SK-N-SH treated with all-trans-retinoic acid at 6 μM for 48 hours (cell line): ENCODE measurements around the gene SMARCD2.

Experiments
- ARNTL ChIP-seq: fragments of 450-650 bp; formaldehyde crosslinking; IDR thresholded peaks from 2 replicates; pipeline ENCODE4 v1.5.0; 2020; ENCODE audit warnings: low read depth, mild to moderate bottlenecking, moderate library complexity, borderline replicate concordance
- CSDC2 ChIP-seq: fragments of 250-450 bp; sonication (Bioruptor Pico); IDR thresholded peaks from 2 replicates; pipeline ENCODE4 v1.5.0; 2020; ENCODE audit warnings: mild to moderate bottlenecking, moderate library complexity
- GLIS3 ChIP-seq: fragments of 250-450 bp; sonication (Bioruptor Pico); IDR thresholded peaks from 2 replicates; pipeline ENCODE4 v1.5.0; 2020; ENCODE audit warnings: mild to moderate bottlenecking, moderate library complexity
- RARB ChIP-seq: fragments of 250-450 bp; sonication (Bioruptor Pico); IDR thresholded peaks from 2 replicates; pipeline ENCODE4 v1.8.0; 2021; ENCODE audit warnings: mild to moderate bottlenecking, moderate library complexity
- SNAI2 ChIP-seq: fragments of 250-450 bp; sonication (Bioruptor Pico); IDR thresholded peaks from 2 replicates; pipeline ENCODE4 v1.5.0; 2020; ENCODE audit warnings: mild to moderate bottlenecking, moderate library complexity
- ZFP30 ChIP-seq: fragments of 450-650 bp; formaldehyde crosslinking; IDR thresholded peaks from 2 replicates; pipeline ENCODE4 v1.5.0; 2022; ENCODE audit warnings: mild to moderate bottlenecking, moderate library complexity
- ZNF565 ChIP-seq: fragments of 450-650 bp; formaldehyde crosslinking; conservative IDR thresholded peaks from 2 replicates; pipeline ENCODE4 v1.5.0; 2020; ENCODE audit warnings: low read depth, mild to moderate bottlenecking, moderate library complexity
- TF ChIP-seq, protein P1 (sequence below): fragments of 250-450 bp; sonication (Bioruptor Pico); IDR thresholded peaks from 2 replicates; pipeline ENCODE4 v1.5.0; 2020; ENCODE audit warnings: mild to moderate bottlenecking, moderate library complexity
- TF ChIP-seq, protein P2 (sequence below): fragments of 250-450 bp; sonication (Bioruptor Pico); IDR thresholded peaks from 2 replicates; pipeline ENCODE4 v1.5.1; 2020; ENCODE audit warnings: low read depth, mild to moderate bottlenecking, moderate library complexity

DNA sequence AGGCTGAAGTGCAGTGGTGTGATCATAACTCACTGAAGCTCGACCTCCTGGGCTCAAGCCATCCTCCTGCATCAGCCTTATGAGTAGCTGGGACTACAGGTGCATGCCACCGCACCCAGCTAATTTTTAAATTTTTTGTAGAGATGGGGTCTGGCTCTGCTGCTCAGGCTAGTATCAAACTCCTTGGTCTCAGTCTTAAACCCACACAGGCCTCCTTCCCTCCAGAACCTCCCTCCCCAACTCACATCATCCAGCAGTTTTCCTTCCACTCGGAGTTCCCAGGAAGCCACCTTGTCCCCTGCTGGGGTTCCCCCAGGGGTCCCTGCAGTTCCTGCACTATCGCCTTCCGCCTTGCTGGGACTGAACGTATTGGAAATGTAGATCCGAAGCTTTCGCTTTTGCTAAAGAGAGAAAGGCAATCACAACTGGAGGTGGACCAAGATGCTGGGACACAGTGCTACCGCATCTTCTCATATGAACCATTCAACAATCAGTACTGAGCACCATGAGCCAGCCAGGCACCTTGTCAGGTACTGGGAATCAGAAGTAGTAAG is 7.2 kb downstream of the SMARCD2 start:
- no peak for TF ChIP-seq RARB (CRISPR knock-in tag)
- TF ChIP-seq CSDC2 (CRISPR knock-in tag) = no peak
- TF ChIP-seq ARNTL (CRISPR knock-in tag) = no peak
- TF ChIP-seq ZNF565 (CRISPR knock-in tag) = no peak
- TF ChIP-seq ZFP30 (CRISPR knock-in tag) = no peak
- no peak for TF ChIP-seq SNAI2
- TF ChIP-seq, protein P1, sequence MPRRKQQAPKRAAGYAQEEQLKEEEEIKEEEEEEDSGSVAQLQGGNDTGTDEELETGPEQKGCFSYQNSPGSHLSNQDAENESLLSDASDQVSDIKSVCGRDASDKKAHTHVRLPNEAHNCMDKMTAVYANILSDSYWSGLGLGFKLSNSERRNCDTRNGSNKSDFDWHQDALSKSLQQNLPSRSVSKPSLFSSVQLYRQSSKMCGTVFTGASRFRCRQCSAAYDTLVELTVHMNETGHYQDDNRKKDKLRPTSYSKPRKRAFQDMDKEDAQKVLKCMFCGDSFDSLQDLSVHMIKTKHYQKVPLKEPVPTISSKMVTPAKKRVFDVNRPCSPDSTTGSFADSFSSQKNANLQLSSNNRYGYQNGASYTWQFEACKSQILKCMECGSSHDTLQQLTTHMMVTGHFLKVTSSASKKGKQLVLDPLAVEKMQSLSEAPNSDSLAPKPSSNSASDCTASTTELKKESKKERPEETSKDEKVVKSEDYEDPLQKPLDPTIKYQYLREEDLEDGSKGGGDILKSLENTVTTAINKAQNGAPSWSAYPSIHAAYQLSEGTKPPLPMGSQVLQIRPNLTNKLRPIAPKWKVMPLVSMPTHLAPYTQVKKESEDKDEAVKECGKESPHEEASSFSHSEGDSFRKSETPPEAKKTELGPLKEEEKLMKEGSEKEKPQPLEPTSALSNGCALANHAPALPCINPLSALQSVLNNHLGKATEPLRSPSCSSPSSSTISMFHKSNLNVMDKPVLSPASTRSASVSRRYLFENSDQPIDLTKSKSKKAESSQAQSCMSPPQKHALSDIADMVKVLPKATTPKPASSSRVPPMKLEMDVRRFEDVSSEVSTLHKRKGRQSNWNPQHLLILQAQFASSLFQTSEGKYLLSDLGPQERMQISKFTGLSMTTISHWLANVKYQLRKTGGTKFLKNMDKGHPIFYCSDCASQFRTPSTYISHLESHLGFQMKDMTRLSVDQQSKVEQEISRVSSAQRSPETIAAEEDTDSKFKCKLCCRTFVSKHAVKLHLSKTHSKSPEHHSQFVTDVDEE = no peak
- no peak for TF ChIP-seq GLIS3 (CRISPR knock-in tag)
- TF ChIP-seq, protein P2, sequence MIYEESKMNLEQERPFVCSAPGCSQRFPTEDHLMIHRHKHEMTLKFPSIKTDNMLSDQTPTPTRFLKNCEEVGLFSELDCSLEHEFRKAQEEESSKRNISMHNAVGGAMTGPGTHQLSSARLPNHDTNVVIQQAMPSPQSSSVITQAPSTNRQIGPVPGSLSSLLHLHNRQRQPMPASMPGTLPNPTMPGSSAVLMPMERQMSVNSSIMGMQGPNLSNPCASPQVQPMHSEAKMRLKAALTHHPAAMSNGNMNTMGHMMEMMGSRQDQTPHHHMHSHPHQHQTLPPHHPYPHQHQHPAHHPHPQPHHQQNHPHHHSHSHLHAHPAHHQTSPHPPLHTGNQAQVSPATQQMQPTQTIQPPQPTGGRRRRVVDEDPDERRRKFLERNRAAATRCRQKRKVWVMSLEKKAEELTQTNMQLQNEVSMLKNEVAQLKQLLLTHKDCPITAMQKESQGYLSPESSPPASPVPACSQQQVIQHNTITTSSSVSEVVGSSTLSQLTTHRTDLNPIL (CRISPR knock-in tag) = no peak
